HepG2 (cell line): ENCODE data around the gene NRSN2. TPM values are rescaled to one million over a fixed set of nuclear protein-coding genes. Genes with fewer than 3 reads are reported as not detected.

Experiments
- ATF7-NPFF ChIP-seq: sonication (generic); formaldehyde crosslinking; IDR thresholded peaks from 2 replicates; pipeline ENCODE4 v1.8.1; 2023; ENCODE audit warnings: mild to moderate bottlenecking, low read depth, missing genetic modification reagents, moderate library complexity
- MED8 ChIP-seq: sonication (generic); formaldehyde crosslinking; IDR thresholded peaks from 2 replicates; pipeline ENCODE4 v1.8.1; 2023; ENCODE audit warnings: mild to moderate bottlenecking, missing genetic modification reagents; ENCODE audit not compliant: insufficient replicate concordance
- POLR2G ChIP-seq: fragments of 200-400 bp; formaldehyde crosslinking; IDR thresholded peaks from 2 replicates; pipeline ENCODE4 v1.6.1; 2018; ENCODE audit warnings: mild to moderate bottlenecking, low read depth, low read length, moderate library complexity
- RAD21 ChIP-seq: fragments of 450-650 bp; formaldehyde crosslinking; IDR thresholded peaks from 2 replicates; pipeline ENCODE4 v1.5.0; 2020; ENCODE audit warnings: mild to moderate bottlenecking
- RBFOX2 ChIP-seq: fragments of 200-400 bp; formaldehyde crosslinking; IDR thresholded peaks from 2 replicates; pipeline ENCODE4 v1.6.1; 2017; ENCODE audit warnings: low read depth, mild to moderate bottlenecking, low read length
- SMAD1 ChIP-seq: sonication (generic); formaldehyde crosslinking; IDR thresholded peaks from 2 replicates; pipeline ENCODE4 v1.4.0; 2020; ENCODE audit warnings: missing genetic modification reagents, low read depth, mild to moderate bottlenecking, borderline replicate concordance
- SMAD3 ChIP-seq: sonication (generic); formaldehyde crosslinking; IDR thresholded peaks from 2 replicates; pipeline ENCODE4 v1.4.0; 2020; ENCODE audit warnings: missing genetic modification reagents
- TCF7L2 ChIP-seq: IDR thresholded peaks from 2 replicates; pipeline ENCODE4 v1.6.1; 2011; ENCODE audit warnings: mild to moderate bottlenecking, low read depth, low read length, moderate library complexity
- ZBTB8A ChIP-seq: sonication (generic); formaldehyde crosslinking; IDR thresholded peaks from 2 replicates; pipeline ENCODE4 v1.4.0; 2020; ENCODE audit warnings: mild to moderate bottlenecking, low read depth, missing genetic modification reagents, borderline replicate concordance
- ZMYM3 ChIP-seq: sonication (generic); formaldehyde crosslinking; IDR thresholded peaks from 2 replicates; pipeline ENCODE4 v1.5.1; 2020; ENCODE audit warnings: mild to moderate bottlenecking, missing genetic modification reagents
- ZNF232 ChIP-seq: sonication (generic); formaldehyde crosslinking; IDR thresholded peaks from 2 replicates; pipeline ENCODE4 v1.4.0; 2020; ENCODE audit warnings: missing genetic modification reagents, borderline replicate concordance
- ZNF598 ChIP-seq: sonication (generic); formaldehyde crosslinking; IDR thresholded peaks from 2 replicates; pipeline ENCODE4 v1.5.1; 2020; ENCODE audit warnings: mild to moderate bottlenecking, missing genetic modification reagents, borderline replicate concordance
- ZNF652 ChIP-seq: IDR thresholded peaks from 2 replicates; pipeline ENCODE4 v1.6.1; 2016; ENCODE audit warnings: low read depth, borderline replicate concordance
- ZNF878 ChIP-seq: sonication (generic); formaldehyde crosslinking; IDR thresholded peaks from 2 replicates; pipeline ENCODE4 v1.8.1; 2023; ENCODE audit warnings: mild to moderate bottlenecking, missing genetic modification reagents, moderate library complexity
- polyA plus RNA-seq, 8 experiments: library from polyadenylated mRNA; depleted of rRNA in 3 of 8; stranded (reverse) in 7 of 8; unstranded in 1 of 8; fragments of >200 nt; fragmentation: Illumina TruSeq in 4 of 8; extraction: Trizol in 4 of 8; gene quantifications; 2 replicates each; pipeline versions ENCODE4 v1.2.1 to v1.2.3, GENCODE V29; 2011 to 2016; ENCODE audit warnings: low read depth in 4 of 8, missing spikeins in 1 of 8, mixed read lengths in 1 of 8; ENCODE audit not compliant: insufficient read depth in 1 of 8
- total RNA-seq, 5 experiments: library from RNA; depleted of rRNA; stranded (reverse); fragments of >200 nt; fragmentation: Illumina TruSeq; extraction: Trizol; gene quantifications; 2 replicates each; pipeline ENCODE4 v1.2.3, GENCODE V29; 2016; ENCODE audit warnings: low read depth in 1 of 5
- TF ChIP-seq, protein P1 (sequence below): sonication (generic); formaldehyde crosslinking; IDR thresholded peaks from 2 replicates; pipeline ENCODE4 v1.8.0; 2022; ENCODE audit warnings: low read depth, missing genetic modification reagents
- TF ChIP-seq, protein P2 (sequence below): IDR thresholded peaks from 2 replicates; pipeline ENCODE4 v1.6.1; 2016; ENCODE audit warnings: low read depth, control low read depth
- TF ChIP-seq, protein P3 (sequence below): sonication (generic); formaldehyde crosslinking; IDR thresholded peaks from 2 replicates; pipeline ENCODE4 v1.8.1; 2023; ENCODE audit warnings: mild to moderate bottlenecking, missing genetic modification reagents
- TF ChIP-seq, protein P4 (sequence below): sonication (generic); formaldehyde crosslinking; IDR thresholded peaks from 2 replicates; pipeline ENCODE4 v1.5.0; 2020; ENCODE audit warnings: missing genetic modification reagents
- TF ChIP-seq, protein P5 (sequence below): sonication (generic); formaldehyde crosslinking; IDR thresholded peaks from 2 replicates; pipeline ENCODE4 v1.4.0; 2020; ENCODE audit warnings: mild to moderate bottlenecking, missing genetic modification reagents

Gene NRSN2
- total and polyA plus RNA-seq, 2 of the 13 experiments (the other 11 are each of a cell fraction or from before 2014, with no cell fraction given) = 32.3 to 49.4 TPM

DNA sequence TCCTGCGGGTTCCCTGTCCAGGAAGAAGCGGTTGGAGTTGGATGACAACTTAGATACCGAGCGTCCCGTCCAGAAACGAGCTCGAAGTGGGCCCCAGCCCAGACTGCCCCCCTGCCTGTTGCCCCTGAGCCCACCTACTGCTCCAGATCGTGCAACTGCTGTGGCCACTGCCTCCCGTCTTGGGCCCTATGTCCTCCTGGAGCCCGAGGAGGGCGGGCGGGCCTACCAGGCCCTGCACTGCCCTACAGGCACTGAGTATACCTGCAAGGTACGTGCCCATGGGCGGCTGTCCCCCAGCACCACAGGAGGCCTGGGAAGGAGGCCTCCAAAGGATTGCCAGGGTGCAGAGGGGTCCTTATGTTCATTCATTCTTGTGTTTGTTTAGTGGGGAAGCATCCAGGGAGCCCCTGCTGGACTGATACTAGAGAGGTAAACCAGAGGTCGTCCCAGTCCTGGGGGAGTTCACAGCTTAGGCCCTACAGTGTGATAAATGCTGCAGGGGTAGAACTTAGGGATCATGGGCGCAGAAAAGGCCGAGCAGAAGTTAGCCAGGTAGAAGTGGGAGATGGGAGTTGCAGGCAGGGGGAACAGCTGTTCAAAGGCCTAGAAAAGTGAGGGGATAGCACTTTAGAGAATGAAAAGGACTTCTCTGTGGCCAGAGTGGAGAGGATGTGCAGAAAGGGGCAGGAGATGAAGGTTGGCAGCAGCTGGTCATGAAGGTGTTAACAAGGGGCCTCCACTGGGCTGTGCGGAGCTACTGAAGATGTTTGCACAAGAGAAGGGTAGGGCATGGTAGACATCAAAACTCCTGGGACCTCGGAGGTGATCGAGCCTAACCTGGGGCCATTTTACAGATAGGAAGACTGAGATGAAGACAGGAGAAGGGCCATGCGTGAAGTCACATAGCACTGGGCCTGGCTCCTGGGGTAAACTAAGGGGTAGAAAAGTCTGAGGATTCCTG lies 41.4 kb downstream of the NRSN2 start (continued):
- TF ChIP-seq ATF7-NPFF (CRISPR knock-in tag) = 0 out of 2 replicates have a peak, but pooled peaks have one; percentile 39
- peak; percentile 26 for TF ChIP-seq MED8 (CRISPR knock-in tag)
- no peak for TF ChIP-seq TCF7L2
- 0 out of 2 replicates have a peak, but pooled peaks have one; percentile 5 for TF ChIP-seq ZNF598 (CRISPR knock-in tag)
- TF ChIP-seq, protein P1, sequence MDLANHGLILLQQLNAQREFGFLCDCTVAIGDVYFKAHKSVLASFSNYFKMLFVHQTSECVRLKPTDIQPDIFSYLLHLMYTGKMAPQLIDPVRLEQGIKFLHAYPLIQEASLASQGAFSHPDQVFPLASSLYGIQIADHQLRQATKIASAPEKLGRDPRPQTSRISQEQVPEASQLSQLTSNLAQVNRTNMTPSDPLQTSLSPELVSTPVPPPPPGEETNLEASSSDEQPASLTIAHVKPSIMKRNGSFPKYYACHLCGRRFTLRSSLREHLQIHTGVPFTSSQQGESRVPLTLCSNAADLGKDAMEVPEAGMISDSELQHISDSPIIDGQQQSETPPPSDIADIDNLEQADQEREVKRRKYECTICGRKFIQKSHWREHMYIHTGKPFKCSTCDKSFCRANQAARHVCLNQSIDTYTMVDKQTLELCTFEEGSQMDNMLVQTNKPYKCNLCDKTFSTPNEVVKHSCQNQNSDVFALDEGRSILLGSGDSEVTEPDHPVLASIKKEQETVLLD (CRISPR knock-in tag) = no peak
- peak; percentile 74 for TF ChIP-seq ZMYM3 (CRISPR knock-in tag)
- TF ChIP-seq RBFOX2 = peak; percentile 65; the same call in 1 of the 2 replicates
- TF ChIP-seq ZNF232 = 0 out of 2 replicates have a peak, but pooled peaks have one; percentile 24
- peak; percentile 58 for TF ChIP-seq POLR2G
- TF ChIP-seq, protein P2, sequence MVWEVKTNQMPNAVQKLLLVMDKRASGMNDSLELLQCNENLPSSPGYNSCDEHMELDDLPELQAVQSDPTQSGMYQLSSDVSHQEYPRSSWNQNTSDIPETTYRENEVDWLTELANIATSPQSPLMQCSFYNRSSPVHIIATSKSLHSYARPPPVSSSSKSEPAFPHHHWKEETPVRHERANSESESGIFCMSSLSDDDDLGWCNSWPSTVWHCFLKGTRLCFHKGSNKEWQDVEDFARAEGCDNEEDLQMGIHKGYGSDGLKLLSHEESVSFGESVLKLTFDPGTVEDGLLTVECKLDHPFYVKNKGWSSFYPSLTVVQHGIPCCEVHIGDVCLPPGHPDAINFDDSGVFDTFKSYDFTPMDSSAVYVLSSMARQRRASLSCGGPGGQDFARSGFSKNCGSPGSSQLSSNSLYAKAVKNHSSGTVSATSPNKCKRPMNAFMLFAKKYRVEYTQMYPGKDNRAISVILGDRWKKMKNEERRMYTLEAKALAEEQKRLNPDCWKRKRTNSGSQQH (CRISPR knock-in tag) = no peak
- TF ChIP-seq, protein P3, sequence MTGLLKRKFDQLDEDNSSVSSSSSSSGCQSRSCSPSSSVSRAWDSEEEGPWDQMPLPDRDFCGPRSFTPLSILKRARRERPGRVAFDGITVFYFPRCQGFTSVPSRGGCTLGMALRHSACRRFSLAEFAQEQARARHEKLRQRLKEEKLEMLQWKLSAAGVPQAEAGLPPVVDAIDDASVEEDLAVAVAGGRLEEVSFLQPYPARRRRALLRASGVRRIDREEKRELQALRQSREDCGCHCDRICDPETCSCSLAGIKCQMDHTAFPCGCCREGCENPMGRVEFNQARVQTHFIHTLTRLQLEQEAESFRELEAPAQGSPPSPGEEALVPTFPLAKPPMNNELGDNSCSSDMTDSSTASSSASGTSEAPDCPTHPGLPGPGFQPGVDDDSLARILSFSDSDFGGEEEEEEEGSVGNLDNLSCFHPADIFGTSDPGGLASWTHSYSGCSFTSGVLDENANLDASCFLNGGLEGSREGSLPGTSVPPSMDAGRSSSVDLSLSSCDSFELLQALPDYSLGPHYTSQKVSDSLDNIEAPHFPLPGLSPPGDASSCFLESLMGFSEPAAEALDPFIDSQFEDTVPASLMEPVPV = 0 out of 2 replicates have a peak, but pooled peaks have one; percentile 35
- TF ChIP-seq SMAD1 (CRISPR knock-in tag) = no peak
- no peak for TF ChIP-seq SMAD3 (CRISPR knock-in tag)
- TF ChIP-seq, protein P4, sequence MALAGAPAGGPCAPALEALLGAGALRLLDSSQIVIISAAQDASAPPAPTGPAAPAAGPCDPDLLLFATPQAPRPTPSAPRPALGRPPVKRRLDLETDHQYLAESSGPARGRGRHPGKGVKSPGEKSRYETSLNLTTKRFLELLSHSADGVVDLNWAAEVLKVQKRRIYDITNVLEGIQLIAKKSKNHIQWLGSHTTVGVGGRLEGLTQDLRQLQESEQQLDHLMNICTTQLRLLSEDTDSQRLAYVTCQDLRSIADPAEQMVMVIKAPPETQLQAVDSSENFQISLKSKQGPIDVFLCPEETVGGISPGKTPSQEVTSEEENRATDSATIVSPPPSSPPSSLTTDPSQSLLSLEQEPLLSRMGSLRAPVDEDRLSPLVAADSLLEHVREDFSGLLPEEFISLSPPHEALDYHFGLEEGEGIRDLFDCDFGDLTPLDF (CRISPR knock-in tag) = no peak
- TF ChIP-seq ZNF652 = peak; percentile 55; the same call in 1 of the 2 replicates
- 0 out of 2 replicates have a peak, but pooled peaks have one; percentile 9 for TF ChIP-seq ZNF878 (CRISPR knock-in tag)
- TF ChIP-seq, protein P5, sequence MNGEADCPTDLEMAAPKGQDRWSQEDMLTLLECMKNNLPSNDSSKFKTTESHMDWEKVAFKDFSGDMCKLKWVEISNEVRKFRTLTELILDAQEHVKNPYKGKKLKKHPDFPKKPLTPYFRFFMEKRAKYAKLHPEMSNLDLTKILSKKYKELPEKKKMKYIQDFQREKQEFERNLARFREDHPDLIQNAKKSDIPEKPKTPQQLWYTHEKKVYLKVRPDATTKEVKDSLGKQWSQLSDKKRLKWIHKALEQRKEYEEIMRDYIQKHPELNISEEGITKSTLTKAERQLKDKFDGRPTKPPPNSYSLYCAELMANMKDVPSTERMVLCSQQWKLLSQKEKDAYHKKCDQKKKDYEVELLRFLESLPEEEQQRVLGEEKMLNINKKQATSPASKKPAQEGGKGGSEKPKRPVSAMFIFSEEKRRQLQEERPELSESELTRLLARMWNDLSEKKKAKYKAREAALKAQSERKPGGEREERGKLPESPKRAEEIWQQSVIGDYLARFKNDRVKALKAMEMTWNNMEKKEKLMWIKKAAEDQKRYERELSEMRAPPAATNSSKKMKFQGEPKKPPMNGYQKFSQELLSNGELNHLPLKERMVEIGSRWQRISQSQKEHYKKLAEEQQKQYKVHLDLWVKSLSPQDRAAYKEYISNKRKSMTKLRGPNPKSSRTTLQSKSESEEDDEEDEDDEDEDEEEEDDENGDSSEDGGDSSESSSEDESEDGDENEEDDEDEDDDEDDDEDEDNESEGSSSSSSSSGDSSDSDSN (CRISPR knock-in tag) = peak; percentile 11; the same call in 1 of the 2 replicates
- TF ChIP-seq RAD21 (CRISPR knock-in tag) = peak; percentile 37; the same call in 1 of the 2 replicates
- TF ChIP-seq ZBTB8A (CRISPR knock-in tag) = 0 out of 2 replicates have a peak, but pooled peaks have one; percentile 31
